ENCODE data around the gene DRD5.

Gene DRD5

DNA sequence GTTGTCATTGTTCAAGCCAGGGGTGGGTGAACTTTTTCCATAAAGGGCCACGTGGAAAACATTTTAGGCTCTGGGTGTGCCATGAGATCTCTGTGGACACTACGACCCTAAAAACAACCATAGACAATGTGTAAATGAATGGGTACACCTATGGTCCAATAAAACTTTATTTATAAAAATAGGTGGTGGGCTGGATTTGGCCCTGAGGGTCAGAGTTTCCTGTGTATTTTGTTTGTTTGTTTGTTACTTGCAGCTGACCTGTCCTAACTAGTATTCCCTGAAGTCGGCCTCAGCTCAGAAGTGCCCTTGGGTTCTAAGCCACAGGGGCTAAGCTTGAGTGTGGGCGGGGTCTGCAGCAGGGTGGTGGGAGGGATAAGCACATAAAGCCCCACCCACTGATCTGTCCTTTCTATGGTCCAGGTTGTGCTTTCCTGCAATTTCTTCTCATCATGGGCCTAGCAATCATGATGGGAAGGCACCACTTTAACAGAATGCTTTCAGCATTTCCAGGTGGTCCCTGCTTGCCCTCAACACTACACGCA, 17.2 kb upstream of the DRD5 start:
- Histone ChIP-seq H3K79me2 (ENCODE audit: insufficient read depth, low read length) (no peaks in the 10 kb centered on the region), H3K9me3 (ENCODE audit: insufficient read depth, low read length) (no peaks in the 10 kb centered on the region), H3K4me3 (ENCODE audit: insufficient read depth, low read length, poor library complexity, severe bottlenecking) (no peak overlapping the region), H3K27me3 (ENCODE audit: low read length) (no peaks in the 10 kb centered on the region), H3K36me3 (ENCODE audit: low read length) (no peaks in the 10 kb centered on the region), H3K4me2 (ENCODE audit: low read depth, low read length, poor library complexity, severe bottlenecking) (no peak overlapping the region), H2AFZ (ENCODE audit: low read depth, low read length, severe bottlenecking) (no peak overlapping the region), H3F3A (ENCODE audit: insufficient read depth) (no peaks in the 10 kb centered on the region), H3K9me2 (replicated peaks; ENCODE audit: insufficient read depth, low read length) (no peaks in the 10 kb centered on the region), H3K9ac (ENCODE audit: low read length) (no peak overlapping the region), H4K20me1 (ENCODE audit: low read depth, low read length) (no peaks in the 10 kb centered on the region), H3K27ac (ENCODE audit: low read depth, low read length) (no peak overlapping the region)
- TF ChIP-seq, protein P1, sequence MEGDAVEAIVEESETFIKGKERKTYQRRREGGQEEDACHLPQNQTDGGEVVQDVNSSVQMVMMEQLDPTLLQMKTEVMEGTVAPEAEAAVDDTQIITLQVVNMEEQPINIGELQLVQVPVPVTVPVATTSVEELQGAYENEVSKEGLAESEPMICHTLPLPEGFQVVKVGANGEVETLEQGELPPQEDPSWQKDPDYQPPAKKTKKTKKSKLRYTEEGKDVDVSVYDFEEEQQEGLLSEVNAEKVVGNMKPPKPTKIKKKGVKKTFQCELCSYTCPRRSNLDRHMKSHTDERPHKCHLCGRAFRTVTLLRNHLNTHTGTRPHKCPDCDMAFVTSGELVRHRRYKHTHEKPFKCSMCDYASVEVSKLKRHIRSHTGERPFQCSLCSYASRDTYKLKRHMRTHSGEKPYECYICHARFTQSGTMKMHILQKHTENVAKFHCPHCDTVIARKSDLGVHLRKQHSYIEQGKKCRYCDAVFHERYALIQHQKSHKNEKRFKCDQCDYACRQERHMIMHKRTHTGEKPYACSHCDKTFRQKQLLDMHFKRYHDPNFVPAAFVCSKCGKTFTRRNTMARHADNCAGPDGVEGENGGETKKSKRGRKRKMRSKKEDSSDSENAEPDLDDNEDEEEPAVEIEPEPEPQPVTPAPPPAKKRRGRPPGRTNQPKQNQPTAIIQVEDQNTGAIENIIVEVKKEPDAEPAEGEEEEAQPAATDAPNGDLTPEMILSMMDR (IDR thresholded peaks at IDR 0.05; ENCODE audit: insufficient read depth, low read length, poor library complexity, severe bottlenecking) = no peak
- no peak for TF ChIP-seq EZH2phosphoT487 (conservative IDR thresholded peaks at IDR 0.05; ENCODE audit: low read length)

DNA sequence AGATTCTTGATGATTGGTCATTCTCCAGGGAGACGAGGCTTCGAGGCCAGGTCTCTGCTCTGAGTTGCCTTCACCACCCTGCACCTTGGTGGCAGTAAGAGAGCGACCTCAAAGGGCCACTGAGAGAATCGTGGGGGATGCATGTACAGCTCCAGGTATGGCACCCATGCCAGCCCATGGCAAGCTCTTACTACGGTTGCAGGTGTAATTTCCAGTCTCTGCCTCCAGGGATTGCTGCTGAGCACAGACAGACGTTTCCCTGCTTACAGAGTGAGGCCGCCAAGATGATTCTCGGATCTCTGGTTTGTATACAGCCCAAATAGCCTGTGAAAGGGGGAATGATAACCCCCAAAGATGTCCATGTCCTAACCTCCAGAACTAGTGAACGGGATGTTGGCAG, 16.3 kb upstream of the DRD5 start:
- Histone ChIP-seq H3K36me3 (ENCODE audit: low read length) (no peaks in the 10 kb centered on the region), H3K9ac (ENCODE audit: low read length) (no peak overlapping the region), H2AFZ (ENCODE audit: low read depth, low read length, severe bottlenecking) (no peak overlapping the region), H3K9me2 (replicated peaks; ENCODE audit: insufficient read depth, low read length) (no peaks in the 10 kb centered on the region), H3K27me3 (ENCODE audit: low read length) (no peaks in the 10 kb centered on the region), H3K4me3 (ENCODE audit: insufficient read depth, low read length, poor library complexity, severe bottlenecking) (no peak overlapping the region), H3K4me2 (ENCODE audit: low read depth, low read length, poor library complexity, severe bottlenecking) (no peak overlapping the region), H3F3A (ENCODE audit: insufficient read depth) (no peaks in the 10 kb centered on the region), H3K79me2 (ENCODE audit: insufficient read depth, low read length) (no peaks in the 10 kb centered on the region), H3K9me3 (ENCODE audit: insufficient read depth, low read length) (no peaks in the 10 kb centered on the region), H3K27ac (ENCODE audit: low read depth, low read length) (no peak overlapping the region), H4K20me1 (ENCODE audit: low read depth, low read length) (no peaks in the 10 kb centered on the region)
- TF ChIP-seq, protein P1 (IDR thresholded peaks at IDR 0.05; ENCODE audit: insufficient read depth, low read length, poor library complexity, severe bottlenecking) = no peak
- no peak for TF ChIP-seq EZH2phosphoT487 (conservative IDR thresholded peaks at IDR 0.05; ENCODE audit: low read length)

DNA sequence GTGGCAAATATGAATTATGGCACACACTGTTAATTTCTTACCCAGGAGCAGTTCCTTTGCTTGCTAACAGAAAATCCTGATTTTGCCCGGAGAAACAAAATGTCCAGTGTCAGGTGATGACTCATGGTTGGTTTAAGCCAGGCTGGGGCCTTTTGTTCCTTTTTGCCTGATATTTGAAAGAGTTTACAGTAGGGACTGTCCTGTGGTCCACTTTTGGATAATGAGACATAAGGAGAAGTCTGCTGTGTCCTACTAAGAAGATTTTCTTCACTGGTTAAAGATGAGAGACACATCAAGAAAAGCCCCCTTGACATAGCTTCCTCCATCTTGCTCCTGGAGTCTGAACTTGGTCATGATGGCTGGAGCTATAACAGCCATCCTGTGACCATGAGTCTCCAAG, 12.1 kb upstream of the DRD5 start:
- TF ChIP-seq EZH2phosphoT487 (conservative IDR thresholded peaks at IDR 0.05; ENCODE audit: low read length) = no peak
- TF ChIP-seq, protein P1 (IDR thresholded peaks at IDR 0.05; ENCODE audit: insufficient read depth, low read length, poor library complexity, severe bottlenecking) = no peak
- no peaks in the 10 kb centered on the region for H3K36me3 ChIP-seq (ENCODE audit: low read length)
- H3K4me3 ChIP-seq (ENCODE audit: insufficient read depth, low read length, poor library complexity, severe bottlenecking) = no peak overlapping the region
- no peak overlapping the region for H3K4me2 ChIP-seq (ENCODE audit: low read depth, low read length, poor library complexity, severe bottlenecking)
- H3K9me2 ChIP-seq (replicated peaks; ENCODE audit: insufficient read depth, low read length) = no peaks in the 10 kb centered on the region
- no peak overlapping the region for H3K27ac ChIP-seq (ENCODE audit: low read depth, low read length)
- H3K9ac ChIP-seq (ENCODE audit: low read length) = no peak overlapping the region
- H3K79me2 ChIP-seq (ENCODE audit: insufficient read depth, low read length) = no peaks in the 10 kb centered on the region
- H3K27me3 ChIP-seq (ENCODE audit: low read length) = no peaks in the 10 kb centered on the region
- no peaks in the 10 kb centered on the region for H3K9me3 ChIP-seq (ENCODE audit: insufficient read depth, low read length)
- no peaks in the 10 kb centered on the region for H4K20me1 ChIP-seq (ENCODE audit: low read depth, low read length)
- H3F3A ChIP-seq (ENCODE audit: insufficient read depth) = no peaks in the 10 kb centered on the region
- H2AFZ ChIP-seq (ENCODE audit: low read depth, low read length, severe bottlenecking) = no peak overlapping the region
